ENCODE data around the gene AHI1. TPM values are rescaled to one million over a fixed set of nuclear protein-coding genes. Genes with fewer than 3 reads are reported as not detected.

Gene AHI1
- polyA plus RNA-seq, 1 of the 3 experiments (the other 2 are of a cell fraction): 7.3 TPM

DNA sequence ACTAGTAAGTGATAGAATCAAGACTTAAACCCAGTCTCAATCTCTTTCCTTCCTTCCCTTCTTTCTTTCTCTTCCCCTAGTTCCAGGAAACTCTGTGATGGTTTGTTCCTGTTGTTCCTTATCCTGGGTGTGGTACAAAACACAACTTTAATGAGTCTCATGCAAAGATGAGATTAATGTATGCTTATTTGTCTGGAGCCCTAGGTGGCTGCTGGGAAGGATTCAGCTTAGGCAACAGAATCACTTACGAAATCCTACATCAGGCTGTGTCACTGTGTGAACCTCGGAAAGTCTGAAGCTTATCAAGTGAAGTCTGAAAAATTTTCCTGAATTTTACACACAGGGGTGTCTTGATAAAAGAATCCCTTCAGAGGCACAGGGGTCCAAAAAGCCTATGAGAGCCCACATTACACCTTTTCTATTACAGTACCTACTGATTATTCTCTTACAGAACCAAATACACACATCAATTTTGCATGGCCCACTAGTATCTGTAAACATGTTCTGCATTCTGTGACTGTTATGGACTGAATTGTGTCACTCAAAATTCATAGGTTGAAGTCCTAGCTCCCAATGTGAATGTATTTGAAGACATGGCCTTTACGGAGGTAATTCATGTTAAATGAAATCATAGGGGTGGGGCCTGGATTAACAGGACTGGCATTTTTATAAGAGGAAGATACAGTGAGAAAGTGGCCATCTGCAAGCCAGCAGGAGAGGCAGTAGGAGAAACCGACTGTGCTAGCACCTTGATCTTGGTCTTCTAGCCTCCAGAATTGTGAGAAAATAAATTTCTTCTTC, 171.7 kb downstream of the AHI1 start:
- Histone ChIP-seq H3K27me3 (ENCODE audit: insufficient read depth) (no peaks in the 10 kb centered on the region), H2AFZ (ENCODE audit: low read depth) (no peak overlapping the region), H3K9me2 (no peaks in the 10 kb centered on the region), H3F3A (replicated peaks; ENCODE audit: insufficient read depth) (no peaks in the 10 kb centered on the region), H4K20me1 (ENCODE audit: insufficient read depth) (no peaks in the 10 kb centered on the region), H3K9me3 (no peaks in the 10 kb centered on the region), H3K4me1 (ENCODE audit: control insufficient read depth in 1 of 2, insufficient read depth in 2 of 2, low read depth in 1 of 2, low read length in 1 of 2) (no peaks in the 10 kb centered on the region), H3K4me2 (no peak overlapping the region), H3K36me3 (replicated peaks in 1 of 2; ENCODE audit: control insufficient read depth in 1 of 2, insufficient read depth in 2 of 2, low read length in 1 of 2) (peaks cover 2 to 4% of the 10 kb centered on the region in 2 experiments), H3K4me3 (ENCODE audit: low read depth in 2 of 2, low read length in 1 of 2) (no peak overlapping the region), H3K79me2 (ENCODE audit: insufficient read depth) (no peaks in the 10 kb centered on the region), H3K9ac (no peak overlapping the region), H3K27ac (ENCODE audit: low read depth in 2 of 2, low read length in 1 of 2) (no peak overlapping the region)
- ChIA-PET POLR2A (no interaction called here), CTCF (no interaction called here)
- WGBS (ENCODE audit: low lambda C conversion rate): 97% methylated on average over 4 of the region's 4 CpGs
- no peak for DNase-seq
- TF ChIP-seq, protein P1, sequence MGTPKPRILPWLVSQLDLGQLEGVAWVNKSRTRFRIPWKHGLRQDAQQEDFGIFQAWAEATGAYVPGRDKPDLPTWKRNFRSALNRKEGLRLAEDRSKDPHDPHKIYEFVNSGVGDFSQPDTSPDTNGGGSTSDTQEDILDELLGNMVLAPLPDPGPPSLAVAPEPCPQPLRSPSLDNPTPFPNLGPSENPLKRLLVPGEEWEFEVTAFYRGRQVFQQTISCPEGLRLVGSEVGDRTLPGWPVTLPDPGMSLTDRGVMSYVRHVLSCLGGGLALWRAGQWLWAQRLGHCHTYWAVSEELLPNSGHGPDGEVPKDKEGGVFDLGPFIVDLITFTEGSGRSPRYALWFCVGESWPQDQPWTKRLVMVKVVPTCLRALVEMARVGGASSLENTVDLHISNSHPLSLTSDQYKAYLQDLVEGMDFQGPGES (IDR thresholded peaks at IDR 0.05; ENCODE audit: low read depth, low read length): no peak
- TF ChIP-seq CTCF (IDR thresholded peaks at IDR 0.05): no peak
- TF ChIP-seq GABPA (IDR thresholded peaks at IDR 0.05; ENCODE audit: low read depth): no peak
- TF ChIP-seq EZH2phosphoT487 (IDR thresholded peaks at IDR 0.05; ENCODE audit: borderline replicate concordance, low read depth): no peak
- no peak for TF ChIP-seq FOXJ3 (CRISPR knock-in tag; IDR thresholded peaks at IDR 0.05)
- no peak for TF ChIP-seq RXRA (IDR thresholded peaks at IDR 0.05; ENCODE audit: borderline replicate concordance, low read depth)
- TF ChIP-seq, protein P2, sequence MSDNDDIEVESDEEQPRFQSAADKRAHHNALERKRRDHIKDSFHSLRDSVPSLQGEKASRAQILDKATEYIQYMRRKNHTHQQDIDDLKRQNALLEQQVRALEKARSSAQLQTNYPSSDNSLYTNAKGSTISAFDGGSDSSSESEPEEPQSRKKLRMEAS (IDR thresholded peaks at IDR 0.05; ENCODE audit: low read depth): no peak
- TF ChIP-seq NFIC (IDR thresholded peaks at IDR 0.05; ENCODE audit: borderline replicate concordance): no peak
- TF ChIP-seq, protein P3, sequence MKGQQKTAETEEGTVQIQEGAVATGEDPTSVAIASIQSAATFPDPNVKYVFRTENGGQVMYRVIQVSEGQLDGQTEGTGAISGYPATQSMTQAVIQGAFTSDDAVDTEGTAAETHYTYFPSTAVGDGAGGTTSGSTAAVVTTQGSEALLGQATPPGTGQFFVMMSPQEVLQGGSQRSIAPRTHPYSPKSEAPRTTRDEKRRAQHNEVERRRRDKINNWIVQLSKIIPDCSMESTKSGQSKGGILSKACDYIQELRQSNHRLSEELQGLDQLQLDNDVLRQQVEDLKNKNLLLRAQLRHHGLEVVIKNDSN (IDR thresholded peaks at IDR 0.05; ENCODE audit: borderline replicate concordance, low read depth): no peak
- TF ChIP-seq MEF2A (IDR thresholded peaks at IDR 0.05; ENCODE audit: borderline replicate concordance, low read depth): no peak
- no peak for TF ChIP-seq TCF12 (IDR thresholded peaks at IDR 0.05)
- TF ChIP-seq GATA2 (CRISPR knock-in tag; IDR thresholded peaks at IDR 0.05): no peak
- TF ChIP-seq JUND (IDR thresholded peaks at IDR 0.05): no peak
- no peak for TF ChIP-seq MXI1 (IDR thresholded peaks at IDR 0.05; ENCODE audit: low read depth, low read length)
- TF ChIP-seq, protein P4, sequence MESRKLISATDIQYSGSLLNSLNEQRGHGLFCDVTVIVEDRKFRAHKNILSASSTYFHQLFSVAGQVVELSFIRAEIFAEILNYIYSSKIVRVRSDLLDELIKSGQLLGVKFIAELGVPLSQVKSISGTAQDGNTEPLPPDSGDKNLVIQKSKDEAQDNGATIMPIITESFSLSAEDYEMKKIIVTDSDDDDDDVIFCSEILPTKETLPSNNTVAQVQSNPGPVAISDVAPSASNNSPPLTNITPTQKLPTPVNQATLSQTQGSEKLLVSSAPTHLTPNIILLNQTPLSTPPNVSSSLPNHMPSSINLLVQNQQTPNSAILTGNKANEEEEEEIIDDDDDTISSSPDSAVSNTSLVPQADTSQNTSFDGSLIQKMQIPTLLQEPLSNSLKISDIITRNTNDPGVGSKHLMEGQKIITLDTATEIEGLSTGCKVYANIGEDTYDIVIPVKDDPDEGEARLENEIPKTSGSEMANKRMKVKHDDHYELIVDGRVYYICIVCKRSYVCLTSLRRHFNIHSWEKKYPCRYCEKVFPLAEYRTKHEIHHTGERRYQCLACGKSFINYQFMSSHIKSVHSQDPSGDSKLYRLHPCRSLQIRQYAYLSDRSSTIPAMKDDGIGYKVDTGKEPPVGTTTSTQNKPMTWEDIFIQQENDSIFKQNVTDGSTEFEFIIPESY (IDR thresholded peaks at IDR 0.05; ENCODE audit: borderline replicate concordance, low read depth): no peak
- TF ChIP-seq SMC3 (IDR thresholded peaks at IDR 0.05; ENCODE audit: low read depth, low read length): no peak
- TF ChIP-seq YY1 (IDR thresholded peaks at IDR 0.05; ENCODE audit: low read depth): no peak
- no peak for TF ChIP-seq USF2 (IDR thresholded peaks at IDR 0.05; ENCODE audit: borderline replicate concordance, low read depth, low read length)
